AG04450 (cell line): ENCODE data around the gene FUT7. TPM values are rescaled to one million over a fixed set of nuclear protein-coding genes. Genes with fewer than 3 reads are reported as not detected.

ENCODE experiments used
- CTCF ChIA-PET: fragments of 300-600, 350-600 bp; formaldehyde crosslinking; extraction: SDS; loops from one replicate; lab custom pipeline; 2022; ENCODE audit warnings: antibody characterized with exemption, inconsistent platforms; lab: Charles Lee
- POLR2A ChIA-PET: fragments of 350-600 bp; formaldehyde crosslinking; extraction: SDS; loops from one replicate; lab custom pipeline; 2021; ENCODE audit warnings: antibody characterized with exemption, inconsistent platforms; lab: Yijun Ruan, JAX
- DNase-seq: peaks from one replicate; pipeline ENCODE4 v3.0.0-alpha.2; 2011; ENCODE audit warnings: low read depth, low spot score
- H3K27ac ChIP-seq: one replicate; pipeline ENCODE4 v1.5.1; 2012; ENCODE audit warnings: low read depth, low read length, control low read depth
- H3K27me3 ChIP-seq: one replicate; pipeline ENCODE4 v1.6.0; 2012; ENCODE audit warnings: low read length; ENCODE audit not compliant: control insufficient read depth, insufficient read depth
- H3K4me3 ChIP-seq: 2 replicates; pipeline ENCODE4 v1.5.1; 2011; ENCODE audit warnings: mild to moderate bottlenecking, low read depth, low read length, control low read depth
- H3K9me3 ChIP-seq: 2 replicates; pipeline ENCODE4 v1.5.1; 2012; ENCODE audit warnings: low read length; ENCODE audit not compliant: control insufficient read depth, insufficient read depth
- CTCF ChIP-seq: IDR thresholded peaks from 2 replicates; pipeline ENCODE4 v1.5.1; 2011; ENCODE audit warnings: low read depth, low read length, control low read depth, inconsistent platforms
- polyA plus RNA-seq: library from polyadenylated mRNA; depleted of rRNA; stranded (reverse); fragments of >200 nt; gene quantifications from 2 replicates; pipeline ENCODE4 v1.2.3, GENCODE V29; 2011

Gene FUT7
- polyA plus RNA-seq, 1 experiment, result not detected

- H3K27ac ChIP-seq, result no peak within 1 kb of the TSS
- peak; percentile 42 for DNase-seq
- TF ChIP-seq CTCF, result no peak
- peak within 1 kb of the TSS; percentile 48 for H3K4me3 ChIP-seq
- no peaks in the 10 kb centered on the region; the same call in 1 of the 2 replicates for H3K9me3 ChIP-seq
- POLR2A ChIA-PET, result interaction anchor here (0.6 to 1.3 kb wide), 6 partner anchors 11 to 342 kb away, joined by 3 to 6 read pairs (median 4); partner anchors contain the start of genes ENTPD2 and TUBB4B
- CTCF ChIA-PET, result interaction anchor here (0.6 to 8.4 kb wide), 3 partner anchors 22 to 35 kb away, joined by 3 to 104 read pairs (median 5); partner anchors contain the start of gene NPDC1
- H3K27me3 ChIP-seq, result no peaks in the 10 kb centered on the region
Measured at GRCh38 chr9:137070201-137070905, 38.5 kb upstream of the FUT7 start, which contains the start of gene SAPCD2. Gene SAPCD2, minus strand, starts transcription at chr9:137070557. Its CDS starts 97 bp downstream, at chr9:137070460.

GRCh38 chr9:137069508-137070091 is 37.7 kb upstream of the FUT7 start:
- peak overlapping the region; percentile 27 for H3K4me3 ChIP-seq
- H3K9me3 ChIP-seq, result no peaks in the 10 kb centered on the region; the same call in 1 of the 2 replicates
- no peaks in the 10 kb centered on the region for H3K27me3 ChIP-seq
- TF ChIP-seq CTCF, result no peak
- no peak overlapping the region for H3K27ac ChIP-seq
- CTCF ChIA-PET, result interaction anchor here (0.6 to 8.4 kb wide), 5 partner anchors 11 to 40 kb away, joined by 3 to 104 read pairs (median 5); partner anchors contain the start of gene NPDC1
- POLR2A ChIA-PET, result interaction anchor here (0.7 to 1.3 kb wide), 4 partner anchors 14 to 173 kb away, joined by 3 to 6 read pairs (median 5); partner anchors contain the start of genes ENTPD2 and TUBB4B
- DNase-seq, result no peak

- H3K9me3 ChIP-seq, result no peaks in the 10 kb centered on the region; the same call in 1 of the 2 replicates
- H3K27me3 ChIP-seq, result no peaks in the 10 kb centered on the region
- H3K4me3 ChIP-seq, result peak overlapping the region; percentile 27
- ChIA-PET POLR2A (interaction anchor here (1.2 kb wide), 1 partner anchor 13 kb away, joined by 3 read pairs; no protein-coding TSS in a partner anchor), CTCF (interaction anchor here (0.7 to 8.4 kb wide), 12 partner anchors 8 to 280 kb away, joined by 3 to 104 read pairs (median 5); partner anchors contain the start of genes ENTPD2, MAN1B1 and NPDC1)
- DNase-seq, result no peak
- no peak for TF ChIP-seq CTCF
- H3K27ac ChIP-seq, result no peak overlapping the region
Measured at GRCh38 chr9:137068539-137069507, 36.9 kb upstream of the FUT7 start.

GRCh38 chr9:137067860-137068538 is 36.1 kb upstream of the FUT7 start:
- Histone ChIP-seq H3K9me3 (no peaks in the 10 kb centered on the region; the same call in 1 of the 2 replicates), H3K27ac (no peak overlapping the region), H3K4me3 (no peak overlapping the region), H3K27me3 (no peaks in the 10 kb centered on the region)
- ChIA-PET POLR2A (no interaction called here), CTCF (interaction anchor here (0.6 to 8.4 kb wide), 20 partner anchors 8 to 281 kb away, joined by 3 to 104 read pairs (median 5); partner anchors contain the start of genes ENTPD2, MAN1B1 and NPDC1)
- peak; percentile 86 for TF ChIP-seq CTCF
- DNase-seq, result no peak
